ENCODE measurements around the gene L3MBTL4.
A peak's percentile ranks its signal among the peaks of the same experiment; 100 is the strongest.

L3MBTL4 gene

GRCh38 chr18:6435731-6436130, 21.0 kb upstream of the L3MBTL4 start:
- Histone ChIP-seq H3K27ac (no peak overlapping the region), H3K4me3 (no peak overlapping the region)
- no peak for DNase-seq (ENCODE audit: low spot score)
- TF ChIP-seq, protein P1, sequence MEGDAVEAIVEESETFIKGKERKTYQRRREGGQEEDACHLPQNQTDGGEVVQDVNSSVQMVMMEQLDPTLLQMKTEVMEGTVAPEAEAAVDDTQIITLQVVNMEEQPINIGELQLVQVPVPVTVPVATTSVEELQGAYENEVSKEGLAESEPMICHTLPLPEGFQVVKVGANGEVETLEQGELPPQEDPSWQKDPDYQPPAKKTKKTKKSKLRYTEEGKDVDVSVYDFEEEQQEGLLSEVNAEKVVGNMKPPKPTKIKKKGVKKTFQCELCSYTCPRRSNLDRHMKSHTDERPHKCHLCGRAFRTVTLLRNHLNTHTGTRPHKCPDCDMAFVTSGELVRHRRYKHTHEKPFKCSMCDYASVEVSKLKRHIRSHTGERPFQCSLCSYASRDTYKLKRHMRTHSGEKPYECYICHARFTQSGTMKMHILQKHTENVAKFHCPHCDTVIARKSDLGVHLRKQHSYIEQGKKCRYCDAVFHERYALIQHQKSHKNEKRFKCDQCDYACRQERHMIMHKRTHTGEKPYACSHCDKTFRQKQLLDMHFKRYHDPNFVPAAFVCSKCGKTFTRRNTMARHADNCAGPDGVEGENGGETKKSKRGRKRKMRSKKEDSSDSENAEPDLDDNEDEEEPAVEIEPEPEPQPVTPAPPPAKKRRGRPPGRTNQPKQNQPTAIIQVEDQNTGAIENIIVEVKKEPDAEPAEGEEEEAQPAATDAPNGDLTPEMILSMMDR (IDR thresholded peaks at IDR 0.05): no peak

- H3K27ac ChIP-seq: no peak overlapping the region
- TF ChIP-seq, protein P1 (IDR thresholded peaks at IDR 0.05): no peak
Observed at GRCh38 chr18:6434987-6435709, 20.4 kb upstream of the L3MBTL4 start.

GRCh38 chr18:6434481-6434880, 19.8 kb upstream of the L3MBTL4 start:
- TF ChIP-seq, protein P1 (IDR thresholded peaks at IDR 0.05): no peak
- Histone ChIP-seq H3K27ac (no peak overlapping the region), H3K4me3 (peak overlapping the region; percentile 43)
- no peak for DNase-seq (ENCODE audit: low spot score)

More at GRCh38 chr18:6434987-6435709, 20.4 kb upstream of the L3MBTL4 start:
- H3K4me3 ChIP-seq: peak overlapping the region; percentile 43
- no peak for DNase-seq (ENCODE audit: low spot score)

GRCh38 chr18:6431659-6432318, 17.1 kb upstream of the L3MBTL4 start:
- TF ChIP-seq, protein P1 (IDR thresholded peaks at IDR 0.05): no peak
- no peak for DNase-seq (ENCODE audit: low spot score)
- no peak overlapping the region for H3K27ac ChIP-seq
- H3K4me3 ChIP-seq: no peak overlapping the region

GRCh38 chr18:6428851-6429395, 14.2 kb upstream of the L3MBTL4 start:
- DNase-seq (ENCODE audit: low spot score): no peak
- Histone ChIP-seq H3K4me3 (no peak overlapping the region), H3K27ac (no peak overlapping the region)
- TF ChIP-seq, protein P1 (IDR thresholded peaks at IDR 0.05): no peak

- no peak overlapping the region for H3K27ac ChIP-seq
- no peak overlapping the region for H3K4me3 ChIP-seq
- TF ChIP-seq, protein P1 (IDR thresholded peaks at IDR 0.05): no peak
- no peak for DNase-seq (ENCODE audit: low spot score)
Observed at GRCh38 chr18:6427286-6427685, 12.6 kb upstream of the L3MBTL4 start.

Measured in coronary artery (tissue), 2 donors.